NCI-H345 treated with DMSO at 0.1 percent for 48 hours (cell line): ENCODE results near the gene OPN3.

Source experiments
- DNase-seq: peaks from one replicate; lab custom pipeline; 2025; ENCODE audit not compliant: unreplicated experiment; lab: John Stamatoyannopoulos, UW

OPN3 gene

DNA sequence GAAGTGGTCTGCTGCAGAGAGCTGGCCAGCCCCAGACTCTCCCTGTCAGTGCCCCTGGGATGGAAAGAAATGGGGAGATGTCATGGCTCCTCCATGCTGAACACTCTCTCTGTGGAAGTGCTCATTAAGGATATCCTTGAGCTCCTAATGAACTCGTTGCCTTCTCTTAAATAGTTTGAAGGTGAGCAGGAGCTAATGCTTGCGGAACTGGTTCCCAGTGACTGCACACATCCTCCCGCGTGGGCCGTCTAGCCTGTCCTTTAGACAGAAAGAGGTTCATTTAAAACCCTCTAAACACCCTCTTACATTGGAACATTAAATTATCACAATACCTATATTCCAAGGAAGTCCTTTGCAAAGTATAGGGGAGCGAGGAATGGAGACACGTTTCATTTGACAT is 6.0 kb upstream of the OPN3 start:
- no peak for DNase-seq

DNA sequence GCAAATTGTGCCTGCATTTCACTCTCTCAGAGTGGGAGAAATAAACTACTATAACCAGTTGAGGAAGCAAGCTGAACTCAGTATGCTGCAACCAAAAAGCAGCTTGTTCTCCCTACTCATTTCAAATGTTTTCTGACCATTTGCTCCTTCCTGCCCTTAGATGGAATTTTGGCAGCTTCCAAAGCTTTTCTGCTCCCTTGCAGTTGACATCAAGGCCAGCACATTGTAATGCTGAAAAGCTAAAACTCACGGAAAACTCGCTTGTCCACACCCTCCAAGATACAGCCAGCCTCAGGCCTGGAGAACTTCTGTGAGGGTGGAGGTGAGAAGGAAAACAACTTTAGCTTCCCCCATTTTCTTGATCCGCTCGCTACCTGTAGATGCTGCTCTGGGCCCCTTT is 5.0 kb upstream of the OPN3 start:
- no peak for DNase-seq

DNA sequence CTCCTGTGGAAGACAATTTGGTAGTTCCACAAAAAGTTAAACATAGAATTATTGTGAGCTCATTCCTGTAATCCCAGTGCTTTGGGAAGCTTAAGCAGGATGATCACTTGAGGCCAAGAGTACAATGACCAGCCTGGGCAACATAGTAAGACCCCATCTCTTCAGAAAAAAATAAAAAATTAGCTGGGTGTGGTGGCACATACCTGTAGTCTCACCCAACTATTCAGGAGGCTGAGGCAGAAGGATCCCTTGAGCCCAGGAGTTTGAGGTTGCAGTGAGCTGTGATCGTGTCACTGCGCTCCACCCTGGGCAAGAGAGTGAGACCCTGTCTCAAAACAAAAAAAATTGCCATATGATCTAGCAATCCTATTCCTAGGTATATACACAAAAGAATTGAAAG is 4.1 kb upstream of the OPN3 start:
- DNase-seq = no peak

DNA sequence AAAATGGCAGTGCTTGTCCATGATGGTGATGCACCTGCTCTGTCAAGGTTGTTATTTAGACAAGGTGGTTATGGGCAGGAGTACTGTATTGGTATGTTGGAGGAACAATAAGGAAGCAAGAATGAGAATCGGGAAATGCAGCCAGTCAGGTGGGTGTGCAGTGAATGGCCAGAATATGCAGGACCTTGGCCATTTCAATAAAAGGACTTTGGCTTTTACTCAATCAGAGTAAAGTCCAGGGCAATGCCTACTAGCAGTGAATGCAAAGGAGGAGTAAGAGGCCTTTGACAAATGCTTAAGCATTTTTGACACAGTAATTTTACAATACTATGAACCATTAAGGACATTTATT is 2.4 kb upstream of the OPN3 start:
- no peak for DNase-seq

DNA sequence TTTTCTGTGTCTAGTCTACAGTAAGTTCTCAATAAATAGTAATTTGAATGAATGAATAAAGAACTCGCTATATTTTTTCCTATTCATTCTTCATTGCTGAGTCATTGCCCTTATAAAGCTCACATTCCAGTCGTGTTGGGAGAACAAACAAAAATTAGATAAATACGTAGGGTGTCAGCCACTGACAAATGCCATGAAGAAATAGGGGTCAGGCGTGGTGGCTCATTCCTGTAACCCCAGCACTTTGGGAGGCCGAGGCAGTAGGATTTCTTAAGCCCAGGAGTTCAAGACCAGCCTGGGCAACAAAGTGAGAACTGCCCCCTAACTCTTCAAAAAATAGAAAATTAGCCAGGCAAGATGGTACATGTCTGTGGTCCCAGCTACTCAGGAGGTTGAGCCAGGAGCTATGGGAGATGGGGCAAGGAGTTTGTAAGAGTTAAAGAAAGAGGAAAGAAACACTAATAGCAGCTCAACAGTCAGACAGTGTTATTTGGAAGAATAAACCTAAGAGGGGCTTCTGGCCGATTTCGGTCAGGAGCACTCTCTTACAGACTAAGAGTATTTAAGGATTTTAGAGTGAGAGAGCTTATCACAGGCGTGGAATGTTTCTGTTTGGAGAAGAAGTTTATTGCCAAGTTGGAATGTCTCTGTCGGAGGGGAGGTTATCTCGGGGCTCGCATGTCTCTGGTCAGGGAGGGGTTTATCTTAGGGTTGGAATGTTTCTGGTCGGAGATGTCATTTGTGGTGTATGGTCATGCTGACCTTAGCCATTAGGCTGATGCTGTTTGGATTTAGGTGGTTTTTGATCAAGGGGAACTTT is 1.8 kb upstream of the OPN3 start:
- DNase-seq = no peak

DNA sequence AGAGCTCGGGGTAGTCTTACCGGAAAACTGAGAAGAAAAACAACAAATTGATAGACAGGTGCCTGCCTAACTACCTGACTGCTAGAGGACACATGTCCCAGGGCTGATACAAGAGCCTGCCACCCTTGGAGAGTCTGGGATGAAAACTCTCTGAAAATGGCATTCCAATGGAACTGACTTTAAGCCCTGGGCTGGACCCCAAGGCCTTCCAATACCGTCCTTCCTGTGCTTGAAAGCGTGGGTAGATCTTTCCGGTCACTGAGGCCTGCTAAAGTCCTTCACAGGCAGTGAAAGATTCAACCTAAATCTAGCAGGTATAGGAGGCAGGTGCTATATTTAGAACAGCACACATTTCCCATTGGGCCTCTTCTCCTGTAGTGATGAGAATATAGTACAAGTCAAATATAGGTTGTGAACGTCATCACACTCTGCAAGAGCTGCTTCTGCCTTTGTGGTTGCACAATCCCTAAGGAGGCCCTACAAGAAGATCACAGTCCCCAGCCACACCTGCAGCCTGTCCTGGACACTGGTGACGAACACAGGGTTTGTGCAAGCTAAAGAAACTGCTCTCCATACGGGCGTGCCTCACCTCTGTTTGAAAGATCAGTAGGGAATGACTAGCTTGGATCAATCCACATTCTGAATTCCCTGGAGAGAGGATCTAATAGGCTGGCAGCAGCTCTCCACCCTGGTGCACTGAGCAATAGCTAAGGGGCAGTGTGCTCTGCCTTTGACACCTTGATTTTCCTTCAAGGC is 876 bp upstream of the OPN3 start:
- no peak for DNase-seq

DNA sequence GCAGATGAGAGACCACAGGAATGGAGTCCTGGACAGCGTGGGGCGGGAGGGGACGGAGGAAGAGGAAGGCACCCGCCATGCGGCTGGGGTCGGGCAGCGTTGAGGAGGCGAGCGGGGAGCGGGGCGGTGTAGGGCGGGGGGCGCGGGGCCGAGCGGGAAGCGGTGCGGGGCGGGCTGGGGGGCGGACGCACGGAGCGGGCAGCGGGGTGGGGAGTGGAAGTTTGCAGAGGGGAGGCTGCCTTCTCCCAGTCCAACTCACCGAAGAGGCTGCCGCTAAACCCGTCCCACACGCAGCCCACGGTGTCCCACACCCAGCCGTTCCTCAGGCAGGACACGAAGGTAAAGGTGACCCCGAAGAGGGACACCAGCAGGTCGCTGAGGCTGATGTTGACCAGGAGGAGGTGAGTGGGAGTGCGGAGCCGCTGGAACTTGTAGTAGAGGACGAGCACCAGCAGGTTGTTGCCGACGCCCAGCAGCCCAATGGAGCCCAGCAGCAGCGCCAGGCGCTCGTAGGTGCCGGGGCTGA is 483 bp downstream of the OPN3 start:
- no peak for DNase-seq

DNA sequence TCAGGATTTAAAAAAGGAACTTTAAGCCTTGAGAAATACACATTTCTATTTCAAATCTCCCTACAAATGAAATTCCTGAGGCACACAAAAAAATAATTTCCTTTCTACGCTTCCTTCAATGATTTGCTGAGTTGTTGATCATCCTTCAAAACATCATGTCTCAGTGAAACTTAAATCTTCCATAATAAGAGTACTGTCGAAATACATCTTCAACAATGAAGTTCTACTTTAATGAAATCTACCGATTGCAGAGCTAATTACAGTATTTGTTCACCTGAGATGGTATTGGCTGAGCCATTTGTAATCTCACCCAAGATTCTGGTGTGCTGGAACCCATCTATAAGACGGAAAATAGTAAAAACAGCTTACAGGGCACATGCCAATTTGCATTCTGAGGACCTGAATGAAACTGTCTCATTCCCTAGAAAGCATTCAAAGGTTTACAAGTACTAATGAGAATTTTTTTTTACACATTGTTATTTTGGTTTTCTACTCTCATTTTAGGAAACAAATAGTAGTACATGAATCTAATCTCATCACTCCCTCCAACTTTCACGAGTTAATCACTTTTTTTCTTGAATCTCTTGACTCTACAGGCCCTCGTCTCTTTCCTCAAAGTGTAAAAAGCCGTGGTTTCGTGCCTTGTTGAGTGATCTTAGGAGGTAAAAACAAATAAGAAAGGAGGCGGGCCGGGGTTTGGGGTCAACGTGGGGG is 1.1 kb downstream of the OPN3 start:
- no peak for DNase-seq

DNA sequence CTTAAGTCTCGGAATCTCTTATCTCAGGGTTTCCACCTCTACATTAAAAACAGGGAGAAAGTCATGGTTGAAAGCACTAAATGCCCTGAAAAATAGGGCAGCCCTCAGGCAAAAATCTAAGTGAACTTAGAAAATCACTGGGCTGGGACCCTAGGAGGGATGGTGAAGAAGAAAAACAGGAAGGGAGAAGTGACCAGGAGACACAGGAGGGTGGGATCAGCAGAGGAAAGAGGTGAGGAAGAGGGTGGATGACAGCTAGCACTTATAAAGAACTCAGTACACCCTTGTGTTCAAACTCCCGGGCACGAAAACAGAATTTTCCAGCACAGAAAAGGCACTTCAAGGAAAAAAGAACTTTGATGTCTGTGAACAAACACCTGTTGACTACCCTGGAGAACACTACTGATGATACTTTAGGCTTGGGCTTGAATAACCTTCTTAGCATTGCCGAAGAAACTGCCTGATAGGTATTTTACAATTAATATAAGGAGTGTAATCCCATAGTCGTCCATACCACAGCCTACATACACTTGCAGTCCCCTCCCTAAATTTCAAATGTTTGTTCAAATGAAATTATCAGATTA is 2.0 kb downstream of the OPN3 start:
- DNase-seq = no peak

DNA sequence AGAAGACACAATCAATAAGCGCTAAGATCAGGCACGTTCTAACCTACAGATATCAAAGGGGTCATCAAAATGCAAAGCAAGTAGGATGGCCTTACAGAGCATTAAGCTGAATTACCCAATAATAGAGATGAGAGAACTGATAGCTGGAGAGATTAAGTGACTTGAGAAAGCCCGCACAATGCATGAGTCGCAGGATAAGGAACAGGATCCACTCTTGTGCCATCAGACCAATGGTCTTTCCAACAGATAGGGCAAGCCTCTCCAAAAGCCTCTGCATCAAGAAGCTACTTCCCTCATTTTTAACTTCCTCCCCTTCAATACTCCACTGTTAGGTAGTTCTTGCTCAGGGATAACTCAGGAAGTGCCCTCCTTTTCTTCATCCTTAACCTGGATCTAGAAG is 2.6 kb downstream of the OPN3 start:
- DNase-seq = no peak

DNA sequence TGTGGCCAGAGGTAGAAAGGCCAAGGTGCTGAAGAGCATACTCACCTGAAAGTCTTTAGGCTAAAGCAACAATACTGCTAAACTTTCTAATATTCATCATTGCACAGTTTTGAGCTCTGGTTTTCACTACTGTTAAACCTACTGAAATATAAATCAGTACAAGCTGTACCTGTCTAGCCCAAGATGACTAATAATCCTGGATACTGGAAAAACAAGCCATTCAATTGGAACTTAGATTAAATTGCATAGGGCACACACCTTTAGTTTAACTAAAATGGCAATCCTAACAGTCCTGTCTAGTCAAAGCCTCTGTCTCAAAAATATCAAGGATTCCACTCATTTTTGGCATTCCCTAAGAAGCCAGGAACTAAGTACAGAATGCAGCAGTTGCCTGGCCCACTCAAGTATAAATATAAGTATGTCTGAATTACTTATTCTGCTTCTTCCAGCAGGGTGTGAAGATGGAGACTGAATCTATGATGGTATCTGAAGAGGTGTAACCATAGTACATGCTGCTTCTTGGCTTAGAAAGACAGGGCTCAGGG is 3.1 kb downstream of the OPN3 start:
- DNase-seq = no peak

DNA sequence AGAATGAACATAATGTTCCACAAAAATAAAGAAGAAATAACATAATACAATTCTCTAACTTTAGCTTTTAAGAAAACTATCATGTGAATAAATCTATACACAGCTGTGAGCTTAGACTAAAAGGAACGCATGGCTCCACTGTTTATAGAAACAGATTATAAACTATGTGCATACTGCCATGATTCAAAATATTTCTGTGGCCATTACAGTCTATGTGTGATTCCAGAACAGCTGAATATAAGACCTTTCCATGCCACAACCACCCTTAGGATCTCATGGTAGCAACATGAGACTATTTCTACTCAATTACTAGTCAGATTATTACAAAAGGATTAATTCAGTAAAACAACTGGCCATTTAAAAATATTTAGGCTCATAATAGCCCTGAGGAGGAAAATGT is 3.9 kb downstream of the OPN3 start:
- DNase-seq = no peak

DNA sequence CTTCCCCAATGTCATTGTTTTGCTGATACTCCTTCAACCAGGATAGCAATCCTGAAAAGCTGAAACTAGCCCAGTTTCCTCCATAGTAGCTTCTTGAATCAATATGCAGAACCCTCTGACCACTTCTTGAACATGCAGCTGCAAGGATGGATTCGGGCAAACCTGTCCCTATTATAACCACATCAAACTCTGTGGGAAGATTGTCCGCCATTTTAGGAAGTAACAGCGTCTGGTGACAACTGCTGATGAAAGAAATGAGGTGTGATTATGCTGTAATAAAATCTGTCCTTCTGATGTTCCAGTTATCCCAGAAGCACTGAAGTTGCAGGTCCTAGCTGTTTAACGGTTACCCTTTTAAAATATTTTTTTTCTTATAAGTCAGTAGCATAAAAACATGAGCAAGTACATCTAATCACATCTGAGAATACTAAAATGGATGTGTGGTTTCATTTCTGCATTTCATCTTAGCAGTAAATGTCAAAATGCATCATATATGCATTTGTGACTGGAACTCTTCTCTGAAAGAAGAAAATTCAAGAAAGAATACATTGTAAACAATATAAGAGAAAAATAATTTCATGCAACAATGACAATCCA is 4.5 kb downstream of the OPN3 start:
- DNase-seq = no peak

DNA sequence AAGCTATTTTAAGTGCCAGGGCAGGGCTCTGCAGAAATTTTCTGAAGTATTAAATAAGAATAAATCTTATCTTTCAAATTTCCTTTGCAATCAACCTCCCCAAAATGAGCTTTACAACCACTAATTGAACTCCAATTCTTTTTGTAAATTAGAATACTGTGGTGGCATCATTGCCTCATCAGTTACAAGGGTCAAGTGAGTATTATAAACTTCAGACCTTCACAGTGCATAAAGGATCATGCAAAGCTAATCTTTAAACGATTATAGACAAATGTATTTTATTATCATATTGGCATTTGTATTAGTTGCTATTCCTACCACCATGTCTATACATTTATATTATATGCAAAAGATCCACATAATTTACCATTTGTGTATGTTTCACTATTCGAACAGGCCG is 7.2 kb downstream of the OPN3 start:
- DNase-seq = no peak

DNA sequence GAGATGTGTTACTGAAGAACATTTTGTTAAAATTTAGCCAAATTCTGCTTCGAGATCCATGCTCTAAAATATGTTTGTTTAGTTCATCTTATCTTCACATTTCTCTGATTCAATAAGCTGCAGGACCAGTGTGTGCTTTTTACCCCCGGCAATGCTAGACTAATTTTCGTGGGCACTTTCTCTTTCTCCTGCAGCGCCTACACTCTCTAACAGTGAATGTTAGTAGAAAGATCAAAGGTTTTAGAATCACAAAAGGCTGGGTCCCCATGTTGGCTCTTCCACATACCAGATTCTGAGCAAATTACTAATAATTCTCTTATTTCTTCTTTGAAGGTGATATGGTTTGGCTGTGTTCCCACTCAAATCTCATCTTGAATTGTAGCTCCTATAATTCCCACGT is 8.5 kb downstream of the OPN3 start:
- DNase-seq = no peak

DNA sequence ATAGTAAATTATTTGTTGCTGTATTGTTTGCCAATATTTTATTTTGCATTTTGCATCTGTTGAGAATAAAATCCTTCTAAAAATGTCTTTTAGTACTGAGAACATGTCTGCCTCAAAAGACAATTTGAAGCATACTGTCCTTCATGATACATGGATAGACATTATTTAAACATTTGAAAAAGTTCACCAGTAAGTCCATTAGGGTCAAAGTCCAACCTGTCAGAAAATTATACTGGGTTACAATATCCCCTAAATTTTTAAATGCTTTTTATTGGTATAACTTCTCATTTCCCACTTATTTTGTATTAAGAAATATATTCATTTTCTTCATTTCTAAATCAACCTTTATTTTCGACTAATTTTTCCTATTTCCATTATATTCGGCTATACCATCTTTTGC is 9.3 kb downstream of the OPN3 start:
- DNase-seq = no peak

DNA sequence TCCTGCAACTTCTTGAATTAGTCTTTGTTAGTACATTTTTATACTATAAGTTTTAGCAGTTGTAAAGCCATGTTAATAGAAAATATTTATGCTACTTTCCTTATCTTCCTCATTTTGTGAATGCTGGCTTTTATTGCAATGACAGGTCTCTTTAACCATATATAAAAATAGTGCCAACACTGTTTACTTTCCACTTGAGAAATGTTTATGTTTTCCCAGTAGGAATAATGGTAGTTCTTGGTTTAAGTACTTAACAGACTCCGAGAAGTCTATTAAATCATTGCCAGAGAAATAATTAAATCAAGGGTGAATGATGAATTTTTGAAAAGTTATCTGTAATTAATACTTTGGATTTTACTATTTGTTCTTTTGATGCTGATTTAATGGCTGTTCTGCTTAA is 9.7 kb downstream of the OPN3 start:
- no peak for DNase-seq

DNA sequence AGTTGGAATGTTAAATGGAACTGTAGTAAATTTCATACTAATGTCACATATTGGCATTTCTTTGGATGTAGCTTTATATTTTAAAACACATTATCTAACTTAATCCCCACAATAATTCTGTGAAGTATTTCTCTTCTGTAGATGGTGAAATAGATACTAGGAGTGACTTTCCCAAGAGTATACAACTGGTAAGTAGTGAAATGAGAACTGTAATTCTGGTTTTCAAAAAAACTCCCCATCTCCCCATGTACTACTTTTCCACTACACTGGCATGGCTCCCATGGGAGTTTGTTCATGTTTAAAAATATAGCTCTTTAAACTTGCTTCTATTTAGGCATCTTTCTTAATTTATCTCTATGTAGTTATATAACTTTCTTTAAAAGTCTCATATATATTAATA is 10.2 kb downstream of the OPN3 start:
- DNase-seq = no peak

DNA sequence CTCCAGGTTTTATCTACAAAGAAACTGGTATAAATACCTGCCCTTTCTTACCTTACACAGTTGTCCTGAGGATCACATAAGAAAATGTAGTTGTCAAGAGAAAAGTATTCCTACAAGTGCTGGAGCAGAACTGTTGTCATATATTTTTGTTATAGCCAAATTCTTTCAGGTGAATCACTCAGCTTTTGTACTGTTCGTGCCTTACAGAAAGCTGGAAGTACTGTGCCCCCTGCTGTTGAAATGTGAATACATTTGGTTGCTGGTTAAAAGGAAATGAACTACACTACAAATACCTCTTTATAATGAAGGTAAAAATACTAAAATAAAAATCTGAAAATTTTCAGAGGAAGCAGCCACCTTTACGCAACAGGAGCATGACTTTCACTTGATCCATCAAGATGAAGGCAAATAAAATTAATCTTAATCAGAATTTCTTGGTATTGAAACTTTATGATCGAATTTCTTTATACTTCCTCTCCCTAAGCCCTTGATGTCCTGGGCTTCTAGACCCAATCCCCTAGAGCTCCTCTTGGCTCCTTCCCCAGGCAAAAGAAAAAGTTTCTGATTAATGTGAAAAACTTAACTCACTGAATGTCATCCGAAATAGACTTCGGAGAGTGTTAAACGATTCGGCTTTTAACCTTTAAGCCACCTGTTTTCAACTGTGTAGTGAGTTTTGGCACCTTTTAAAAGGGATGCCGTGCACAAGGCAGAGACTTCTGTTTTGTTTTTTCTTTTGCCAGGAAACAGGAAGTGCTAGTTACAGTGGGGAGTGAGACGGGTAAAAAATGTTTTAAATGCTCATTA is 12.5 kb downstream of the OPN3 start:
- DNase-seq = no peak

DNA sequence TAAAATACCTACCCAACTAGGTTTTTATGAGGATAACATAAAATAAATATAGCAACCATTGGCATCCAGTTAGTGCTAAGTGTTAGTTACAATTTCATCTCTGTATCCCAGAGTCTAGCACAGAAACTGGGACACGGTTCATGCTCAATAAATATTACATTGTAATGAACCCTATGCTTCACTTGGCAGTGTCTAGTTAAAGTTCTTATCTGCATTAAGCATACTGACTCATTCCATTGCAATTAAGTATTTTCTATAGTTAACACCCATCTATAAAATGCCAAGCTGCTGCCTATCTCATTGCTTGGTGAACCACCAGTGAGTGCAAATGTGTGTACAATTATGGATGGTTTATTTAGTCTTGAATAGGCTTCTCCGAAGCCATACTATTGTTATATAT is 15.2 kb downstream of the OPN3 start:
- DNase-seq = no peak
